Activated CD8-positive, alpha-beta memory T cell treated with anti-CD3 and anti-CD28 coated beads, Interleukin-2, amount 50 U/mL, for 1 hour (primary cell): ENCODE measurements around the gene RAVER1.

Experiments
- DNase-seq: peaks from one replicate; pipeline ENCODE4 v3.0.0-alpha.2; 2020; ENCODE audit errors: extremely low read depth

Gene RAVER1

DNA sequence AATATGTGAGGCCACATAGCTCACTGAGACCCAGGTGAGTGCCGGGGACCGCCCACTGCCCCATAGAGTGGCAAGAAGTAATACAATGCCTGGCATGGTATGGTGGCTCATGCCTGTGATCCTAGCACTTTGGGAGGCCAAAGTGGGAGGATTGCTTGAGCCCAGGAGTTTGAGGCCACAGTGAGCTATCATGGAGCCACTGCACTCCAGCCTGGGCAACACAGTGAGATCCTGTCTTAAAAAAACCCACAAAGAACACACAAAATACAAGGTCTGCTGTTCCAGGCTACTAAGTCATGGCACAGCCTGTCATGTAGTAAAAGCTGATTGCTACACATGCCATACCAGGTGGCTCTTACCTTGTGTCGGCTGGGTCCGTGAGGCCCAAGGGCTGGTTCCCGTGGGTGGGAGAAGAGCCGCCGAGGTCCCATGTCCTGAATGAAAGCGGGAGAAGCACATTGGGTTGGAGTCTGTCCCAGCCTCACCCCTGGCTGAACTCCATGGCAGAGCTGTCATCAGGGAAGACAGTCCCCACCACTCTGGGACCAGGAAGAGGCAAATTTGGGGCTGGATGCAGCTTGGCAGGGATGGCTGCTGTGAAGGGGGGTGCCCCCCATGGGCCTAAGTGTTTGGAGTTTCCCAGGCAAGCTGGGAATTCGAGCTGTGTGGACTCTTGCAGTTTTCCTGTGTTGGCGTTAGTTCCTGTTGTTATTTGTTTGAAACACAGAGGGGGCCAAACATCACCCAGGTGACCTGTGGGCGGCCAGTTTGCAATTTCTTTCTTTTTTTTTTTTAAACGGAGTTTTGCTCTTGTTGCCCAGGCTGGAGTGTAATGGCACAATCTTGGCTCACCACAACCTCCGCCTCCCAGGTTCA lies 14.3 kb downstream of the RAVER1 start:
- DNase-seq, result no peak

DNA sequence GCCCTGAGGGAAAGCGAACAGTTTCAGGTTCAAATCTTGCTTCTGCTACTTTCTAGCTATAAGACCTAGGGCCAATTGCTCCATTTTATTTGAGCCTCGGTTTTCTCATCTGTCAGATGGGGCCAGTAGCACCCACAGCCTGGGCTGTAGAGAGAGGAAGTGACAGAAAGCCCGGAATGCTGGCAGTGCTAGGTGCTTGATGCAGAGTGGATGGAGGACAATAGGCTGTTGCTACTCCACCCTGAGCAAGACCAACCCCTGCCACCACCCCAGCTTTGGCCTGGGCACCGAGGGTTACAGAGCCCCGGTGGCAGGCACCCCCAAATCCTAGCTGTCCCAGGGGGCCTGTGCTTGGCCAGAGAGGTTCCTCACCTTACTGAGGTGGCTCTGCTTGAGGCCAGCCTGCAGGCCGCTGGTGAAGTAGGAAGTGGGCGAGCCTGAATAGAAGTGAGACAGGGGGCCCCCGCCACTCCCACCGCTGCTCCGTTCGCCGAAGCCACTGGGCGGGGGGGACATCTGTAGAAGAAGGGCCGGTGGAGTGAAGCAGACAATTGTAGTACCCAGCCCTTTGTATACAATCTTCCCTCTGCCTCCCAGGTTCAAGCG lies 15.4 kb downstream of the RAVER1 start:
- no peak for DNase-seq

DNA sequence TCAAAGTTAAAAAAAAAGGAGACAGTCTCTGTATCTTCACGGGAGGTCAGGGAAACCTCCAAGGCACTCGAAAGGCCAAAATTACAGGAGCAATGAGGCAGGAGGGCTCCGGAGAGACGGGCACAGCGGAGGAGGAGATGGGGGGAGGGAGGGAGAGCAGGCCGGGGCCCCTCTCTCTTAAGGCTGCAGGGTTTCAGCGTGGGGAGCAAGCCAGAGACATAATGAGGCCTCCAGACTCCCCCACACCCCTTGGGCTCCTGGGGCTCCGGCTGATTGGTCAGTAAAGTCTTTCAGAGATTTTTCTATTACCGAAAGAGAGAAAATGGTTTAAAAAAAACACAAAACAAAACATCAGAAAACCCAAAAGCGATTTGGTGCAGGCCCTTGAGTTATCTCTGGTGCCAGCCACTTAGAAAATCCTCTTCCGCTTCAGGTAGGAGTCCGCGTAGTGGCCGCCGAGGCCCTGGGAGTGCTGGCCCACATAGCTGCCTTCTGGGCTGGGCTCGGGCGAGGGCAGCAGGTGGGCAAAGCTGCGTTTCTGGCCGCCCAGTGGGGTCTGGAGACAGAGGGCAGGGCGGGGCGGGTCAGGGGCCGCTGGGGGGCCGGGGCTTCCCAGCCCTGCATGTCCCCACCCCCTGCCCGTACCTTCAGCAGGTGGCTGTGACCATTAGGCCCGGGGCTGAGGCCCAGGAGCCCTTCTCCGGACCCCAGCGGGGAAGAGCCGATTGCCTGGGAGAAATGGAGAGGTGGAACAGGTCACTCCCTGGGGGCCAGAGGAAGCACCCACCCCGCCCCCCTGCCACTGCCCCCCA lies 16.1 kb downstream of the RAVER1 start:
- DNase-seq, result no peak

DNA sequence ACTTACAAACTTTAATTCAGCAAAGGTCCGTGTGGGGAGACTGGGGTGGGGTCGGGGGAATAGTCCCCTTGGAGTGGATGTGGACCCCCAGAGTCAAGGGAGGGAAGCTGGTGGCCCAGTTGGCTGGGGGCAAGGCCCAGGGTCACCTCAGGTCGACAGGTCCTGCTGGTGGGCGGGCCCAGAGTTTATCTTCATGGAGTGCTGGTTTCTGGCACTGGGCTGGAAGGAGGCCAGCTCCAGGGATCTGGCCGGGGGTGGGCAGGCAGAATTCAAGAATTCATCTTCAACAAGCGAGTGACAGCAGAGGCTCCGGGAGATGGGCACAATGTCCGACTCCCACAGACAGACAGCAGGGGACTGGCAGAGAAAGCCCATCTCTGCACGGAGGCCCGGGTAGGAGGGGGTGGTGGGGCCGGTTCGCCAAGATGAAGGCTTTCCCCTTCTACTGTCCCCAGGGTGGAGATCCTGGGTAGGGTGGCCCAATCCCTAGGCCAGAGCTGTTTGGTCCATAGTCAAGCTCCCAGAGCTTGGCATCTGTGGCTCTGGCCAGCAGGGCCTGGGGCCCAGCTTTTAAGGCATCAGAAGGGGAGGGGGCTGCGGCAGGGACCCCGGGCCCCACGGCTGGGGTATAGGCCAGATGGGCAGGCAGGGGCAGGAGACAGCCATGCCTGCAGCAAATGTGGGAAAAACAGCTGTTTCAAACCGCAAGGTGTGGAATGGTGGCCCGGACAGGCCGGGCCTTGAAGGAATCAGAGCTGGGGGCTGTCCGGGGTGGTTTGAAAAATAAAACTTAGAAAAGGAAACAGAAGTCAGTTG lies 16.9 kb downstream of the RAVER1 start:
- DNase-seq, result no peak

DNA sequence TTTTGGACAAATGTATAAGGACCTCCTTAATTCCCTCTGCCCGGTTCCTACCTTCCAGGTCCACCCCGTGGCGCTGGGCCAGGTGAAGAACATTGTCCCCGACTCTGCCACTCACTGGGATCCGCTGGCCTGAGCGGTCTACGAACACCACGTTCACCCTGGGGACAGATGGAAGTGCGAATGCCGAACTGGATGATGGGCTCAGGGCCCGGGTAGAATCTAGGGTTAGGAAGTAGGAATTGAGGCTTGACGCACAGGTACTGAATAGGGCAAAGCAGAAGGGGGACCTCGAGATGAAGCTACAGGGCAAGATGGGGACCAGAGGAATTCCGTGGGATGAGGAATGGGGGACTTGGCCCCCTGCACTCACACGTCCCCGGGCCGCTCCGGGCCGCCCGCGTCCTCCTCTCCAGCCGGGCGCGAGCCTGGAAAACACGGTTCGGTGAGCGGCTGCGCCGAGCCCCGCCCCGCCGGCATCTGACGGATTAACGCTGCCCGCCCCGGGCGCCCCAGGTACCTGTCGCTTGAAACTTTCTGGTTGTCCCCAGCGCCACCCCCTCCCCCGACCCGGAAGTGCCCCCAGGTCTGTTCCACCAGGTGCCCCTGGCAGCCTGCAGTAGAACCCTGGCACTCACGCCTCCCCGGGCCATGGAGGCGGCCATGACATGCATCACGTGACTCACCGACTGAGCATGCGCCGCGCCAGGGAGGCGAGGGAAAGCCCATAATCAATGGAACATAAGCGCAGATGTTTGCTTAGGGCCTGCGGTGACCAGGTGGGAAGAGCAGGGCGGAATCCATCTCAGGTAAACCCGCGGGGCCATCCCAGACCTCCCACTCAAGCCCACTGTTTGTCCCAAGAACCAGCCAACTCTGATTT lies 17.8 kb downstream of the RAVER1 start, which contains the start of gene FDX2:
Gene FDX2, minus strand, starts transcription at position 681 of the 880 bp plus-strand sequence. Its CDS starts 19 bp downstream, at position 662.
- DNase-seq, result peak; percentile 79

DNA sequence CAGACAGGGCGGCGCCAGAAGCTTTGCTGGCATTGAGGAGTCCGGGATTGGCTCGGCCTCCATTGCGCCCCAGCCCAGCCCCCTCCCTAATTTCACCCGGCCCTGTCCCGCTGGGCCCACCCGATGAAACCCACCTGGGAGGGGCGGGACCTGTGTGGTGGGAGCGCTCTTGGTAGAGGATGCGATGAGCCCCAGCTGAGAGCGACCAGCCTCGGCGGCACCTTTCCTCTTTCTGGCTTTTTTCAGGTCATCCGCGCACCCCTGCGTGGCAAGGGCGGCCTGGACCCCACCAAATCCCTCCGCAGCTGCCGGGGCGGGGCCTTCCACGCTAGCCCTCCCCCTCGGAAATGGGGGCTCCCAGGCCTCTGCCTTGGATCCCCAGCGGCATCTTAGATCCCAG lies 23.9 kb downstream of the RAVER1 start, which contains the start of gene ZGLP1:
Gene ZGLP1, minus strand, starts transcription at position 393 of the 400 bp plus-strand sequence.
- no peak for DNase-seq

DNA sequence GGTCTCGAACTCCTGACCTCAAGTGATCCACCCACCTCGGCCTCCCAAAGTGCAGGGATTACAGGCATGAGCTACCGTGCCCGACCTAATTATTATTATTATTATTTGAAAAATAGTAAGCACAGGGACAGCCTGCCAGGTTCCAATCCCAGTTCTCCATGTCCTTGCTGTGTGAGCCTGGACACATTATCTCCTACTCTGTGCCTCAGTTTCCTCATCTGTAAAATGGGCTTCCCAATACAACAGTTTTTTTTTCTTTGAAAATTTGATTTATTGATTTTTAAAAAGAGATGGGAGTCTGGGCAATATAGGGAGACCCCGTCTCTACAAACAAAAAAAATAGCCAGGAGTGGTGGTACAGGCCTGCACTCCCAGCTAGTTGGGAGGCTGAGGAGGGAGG lies 27.0 kb downstream of the RAVER1 start:
- DNase-seq, result no peak

DNA sequence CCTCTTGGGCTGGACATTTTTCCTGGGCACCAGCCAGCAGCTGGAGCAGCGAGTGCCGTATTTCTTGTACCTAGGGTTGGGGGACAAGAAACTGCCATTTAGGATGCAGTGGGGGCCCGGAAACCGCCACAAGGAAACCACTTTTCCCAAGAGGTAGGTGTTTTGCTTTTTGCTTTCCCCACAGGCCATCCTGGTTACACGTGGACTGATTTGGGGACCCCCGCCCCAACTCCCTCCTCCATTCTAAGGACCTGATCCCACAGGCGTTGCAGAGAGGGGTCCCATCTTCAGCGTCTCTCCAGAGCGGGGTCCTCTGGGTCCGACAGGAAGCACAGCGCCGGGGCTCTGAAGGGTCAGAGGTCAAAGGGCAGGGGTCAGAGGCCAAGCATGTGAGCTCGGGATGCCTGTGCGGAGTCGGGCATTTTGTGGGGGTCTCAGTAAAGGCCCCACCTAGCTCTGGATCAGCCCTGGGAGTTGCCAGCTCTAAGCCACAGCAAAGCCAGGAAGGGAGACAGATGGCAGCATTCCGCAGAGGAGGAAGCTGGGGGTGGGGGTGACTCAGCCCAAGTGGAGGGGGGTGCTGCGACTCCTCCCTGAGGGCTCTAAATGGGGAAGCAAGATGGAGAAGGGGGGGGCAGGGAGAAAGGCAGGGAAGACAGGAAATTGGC lies 28.1 kb downstream of the RAVER1 start:
- DNase-seq, result no peak

DNA sequence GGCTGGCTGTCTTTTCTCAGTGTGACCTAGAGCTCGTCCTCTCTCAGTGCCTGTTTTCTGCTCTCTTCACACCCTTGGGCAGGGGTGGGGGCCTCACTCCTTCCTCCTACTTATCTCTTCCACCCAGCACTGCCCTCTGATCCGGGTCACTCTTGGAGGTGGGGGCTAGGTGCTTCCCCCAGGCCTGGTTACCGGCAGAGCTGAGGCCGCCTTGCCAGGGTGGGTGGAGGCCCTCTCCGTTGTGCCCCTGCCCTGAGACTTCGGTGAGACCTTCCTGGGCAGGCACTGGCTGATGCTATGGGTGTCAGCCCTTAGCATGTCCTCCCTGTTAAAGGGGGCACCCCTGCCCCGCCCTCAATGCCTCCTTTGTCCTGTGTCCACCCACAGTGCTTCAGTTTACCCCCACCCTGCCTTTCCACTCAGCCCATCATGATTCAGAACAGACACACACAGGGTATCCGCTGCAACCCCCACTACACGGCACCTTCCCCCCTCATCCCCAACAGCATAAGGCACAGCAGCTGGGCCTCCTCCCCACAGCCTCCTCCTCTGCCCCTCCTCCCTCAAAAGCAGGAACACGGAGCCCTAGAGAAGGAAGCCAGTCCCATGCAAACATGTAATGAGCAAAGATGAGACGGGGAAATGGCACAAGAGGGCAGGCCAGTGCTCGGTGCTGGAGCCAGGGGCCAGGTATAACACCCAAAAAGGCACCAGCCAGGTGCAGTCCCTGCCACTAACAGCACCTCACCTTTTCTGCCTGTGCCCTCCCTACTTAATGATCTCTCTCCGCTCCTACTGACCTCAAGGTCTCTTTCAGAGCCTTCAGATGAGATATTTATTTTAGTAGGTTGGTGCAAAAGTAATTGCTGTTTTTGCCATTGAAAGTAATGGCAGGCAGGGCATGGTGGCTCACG lies 33.5 kb downstream of the RAVER1 start:
- no peak for DNase-seq

DNA sequence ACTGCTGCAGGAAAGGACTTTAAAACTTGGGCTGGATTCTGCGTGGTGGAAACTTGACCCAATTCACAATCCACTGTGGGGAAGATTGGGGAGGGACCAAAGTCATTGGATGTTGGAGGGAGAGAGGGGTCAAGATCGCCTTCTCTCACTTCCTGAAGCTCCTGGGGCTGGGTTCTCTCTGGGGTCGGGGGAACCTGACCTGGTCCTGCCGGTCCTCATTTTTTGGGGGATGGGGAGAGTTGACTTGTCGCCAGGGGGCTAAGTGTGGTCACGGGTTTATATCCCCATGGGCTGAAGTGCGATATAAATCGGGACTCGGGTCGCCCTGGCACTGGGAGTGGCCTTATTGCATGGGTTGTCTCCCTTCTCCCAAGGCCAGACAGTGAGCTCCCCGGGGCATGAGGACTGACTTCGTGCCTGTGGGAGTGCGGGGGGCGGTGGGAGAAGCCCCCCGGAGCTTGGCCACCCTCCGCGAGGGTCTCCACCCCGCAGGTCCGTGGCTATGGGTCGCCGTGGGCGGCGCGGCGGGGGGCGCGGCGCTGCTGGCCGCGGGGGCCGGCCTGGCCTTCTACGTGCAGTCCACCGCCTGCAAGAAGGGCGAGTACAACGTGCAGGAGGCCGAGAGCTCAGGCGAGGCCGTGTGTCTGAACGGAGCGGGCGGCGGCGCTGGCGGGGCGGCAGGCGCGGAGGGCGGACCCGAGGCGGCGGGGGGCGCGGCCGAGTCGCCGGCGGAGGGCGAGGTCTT lies 37.3 kb downstream of the RAVER1 start:
- DNase-seq, result no peak

DNA sequence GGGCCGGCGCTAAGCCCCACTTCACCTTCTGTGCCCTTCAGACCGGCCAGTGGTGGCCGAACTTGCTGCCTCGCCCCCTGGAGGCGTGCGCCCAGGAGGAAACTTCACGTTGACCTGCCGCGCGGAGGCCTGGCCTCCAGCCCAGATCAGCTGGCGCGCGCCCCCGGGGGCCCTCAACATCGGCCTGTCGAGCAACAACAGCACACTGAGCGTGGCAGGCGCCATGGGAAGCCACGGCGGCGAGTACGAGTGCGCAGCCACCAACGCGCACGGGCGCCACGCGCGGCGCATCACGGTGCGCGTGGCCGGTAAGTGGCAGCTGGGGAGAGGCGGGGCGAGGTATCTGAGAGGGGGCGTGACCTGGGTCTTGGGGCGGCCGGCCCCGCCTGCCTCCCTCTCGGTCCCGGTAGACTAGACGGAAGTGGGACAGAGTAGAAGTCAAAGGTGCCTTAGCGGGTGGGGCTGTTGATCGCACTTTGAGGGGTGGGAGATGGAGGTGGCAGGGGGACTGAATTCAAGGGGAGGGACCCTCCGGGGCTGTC lies 38.0 kb downstream of the RAVER1 start:
- DNase-seq, result no peak

DNA sequence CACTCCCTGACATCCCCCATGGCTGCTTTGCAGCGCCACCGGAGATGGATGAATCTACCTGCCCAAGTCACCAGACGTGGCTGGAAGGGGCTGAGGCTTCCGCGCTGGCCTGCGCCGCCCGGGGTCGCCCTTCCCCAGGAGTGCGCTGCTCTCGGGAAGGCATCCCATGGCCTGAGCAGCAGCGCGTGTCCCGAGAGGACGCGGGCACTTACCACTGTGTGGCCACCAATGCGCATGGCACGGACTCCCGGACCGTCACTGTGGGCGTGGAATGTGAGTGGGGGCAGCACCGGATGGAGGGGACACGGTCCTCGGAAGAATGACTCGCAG lies 39.0 kb downstream of the RAVER1 start:
- DNase-seq, result no peak

DNA sequence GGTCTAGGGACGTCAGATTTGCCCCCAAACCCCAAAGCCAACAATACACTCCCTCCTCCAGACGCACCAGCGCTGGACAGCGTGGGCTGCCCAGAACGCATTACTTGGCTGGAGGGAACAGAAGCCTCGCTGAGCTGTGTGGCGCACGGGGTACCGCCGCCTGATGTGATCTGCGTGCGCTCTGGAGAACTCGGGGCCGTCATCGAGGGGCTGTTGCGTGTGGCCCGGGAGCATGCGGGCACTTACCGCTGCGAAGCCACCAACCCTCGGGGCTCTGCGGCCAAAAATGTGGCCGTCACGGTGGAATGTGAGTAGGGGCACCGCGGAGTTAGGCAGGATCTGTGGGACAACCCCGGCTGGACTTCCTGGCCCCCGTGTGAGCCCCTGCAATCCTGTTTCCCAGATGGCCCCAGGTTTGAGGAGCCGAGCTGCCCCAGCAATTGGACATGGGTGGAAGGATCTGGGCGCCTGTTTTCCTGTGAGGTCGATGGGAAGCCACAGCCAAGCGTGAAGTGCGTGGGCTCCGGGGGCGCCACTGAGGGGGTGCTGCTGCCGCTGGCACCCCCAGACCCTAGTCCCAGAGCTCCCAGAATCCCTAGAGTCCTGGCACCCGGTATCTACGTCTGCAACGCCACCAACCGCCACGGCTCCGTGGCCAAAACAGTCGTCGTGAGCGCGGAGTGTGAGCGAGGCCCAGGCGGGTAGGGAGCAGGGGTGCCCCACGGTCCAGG lies 39.5 kb downstream of the RAVER1 start:
- no peak for DNase-seq

DNA sequence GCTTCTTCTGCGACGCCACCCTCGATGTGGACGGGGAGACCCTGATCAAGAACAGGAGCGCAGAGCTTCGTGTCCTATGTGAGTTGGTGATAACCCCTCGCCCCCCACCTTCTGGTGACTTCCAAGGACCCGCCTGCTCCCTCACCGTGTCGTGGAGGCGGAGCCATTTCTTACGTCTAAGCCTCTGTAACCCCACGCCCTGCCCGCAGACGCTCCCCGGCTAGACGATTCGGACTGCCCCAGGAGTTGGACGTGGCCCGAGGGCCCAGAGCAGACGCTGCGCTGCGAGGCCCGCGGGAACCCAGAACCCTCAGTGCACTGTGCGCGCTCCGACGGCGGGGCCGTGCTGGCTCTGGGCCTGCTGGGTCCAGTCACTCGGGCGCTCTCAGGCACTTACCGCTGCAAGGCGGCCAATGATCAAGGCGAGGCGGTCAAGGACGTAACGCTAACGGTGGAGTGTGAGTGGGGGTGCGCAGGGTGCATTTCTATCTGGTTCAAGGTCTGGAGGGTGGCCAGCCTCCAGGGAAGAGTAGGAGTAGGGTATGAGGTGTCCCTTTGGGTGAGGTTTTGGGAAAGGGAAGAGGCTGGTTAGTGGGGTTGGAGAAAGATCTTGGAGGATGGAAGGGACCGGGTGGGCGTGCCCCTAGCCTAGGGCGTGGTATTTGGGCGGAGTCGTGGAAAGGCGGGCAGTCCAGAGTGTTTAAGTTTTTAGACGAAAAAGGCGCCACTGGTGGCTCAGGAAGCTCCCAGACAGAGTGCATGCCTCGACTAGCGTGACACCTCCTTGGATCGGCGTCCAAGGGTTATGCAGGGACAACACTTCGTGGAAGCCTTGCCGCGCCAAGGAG lies 40.3 kb downstream of the RAVER1 start:
- DNase-seq, result no peak

DNA sequence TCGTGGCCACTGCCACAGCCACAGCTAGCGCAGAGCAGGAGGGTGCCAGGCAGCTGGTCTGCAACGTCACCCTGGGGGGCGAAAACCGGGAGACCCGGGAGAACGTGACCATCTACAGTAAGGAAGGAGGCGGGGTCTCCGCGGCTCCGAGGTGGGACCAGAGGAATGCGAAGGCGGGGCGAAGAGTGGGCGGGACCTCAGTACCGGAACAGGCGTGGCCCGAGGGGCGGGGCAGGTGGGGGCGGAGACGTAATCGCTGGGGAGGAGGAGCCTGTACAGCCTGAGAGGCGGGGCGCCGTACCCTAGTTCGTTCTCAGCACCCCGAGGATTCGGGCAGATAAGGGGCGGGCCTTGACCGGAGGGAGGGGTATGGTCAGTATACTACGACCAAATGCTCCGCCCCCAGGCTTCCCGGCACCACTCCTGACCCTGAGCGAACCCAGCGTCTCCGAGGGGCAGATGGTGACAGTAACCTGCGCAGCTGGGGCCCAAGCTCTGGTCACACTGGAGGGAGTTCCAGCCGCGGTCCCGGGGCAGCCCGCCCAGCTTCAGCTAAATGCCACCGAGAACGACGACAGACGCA lies 41.0 kb downstream of the RAVER1 start:
- no peak for DNase-seq
